HG03039 (cell line): ENCODE measurements around the gene TVP23B.
A peak's percentile ranks its signal among the peaks of the same experiment; 100 is the strongest.
"Not testable (repeated sequence)": the region's sequence is repeated elsewhere in the genome, so short reads cannot be mapped to it uniquely, and the experiment has no call there.

Source experiments
- ATAC-seq: cut with Tn5 transposase; IDR thresholded peaks from one replicate; pipeline ENCODE4 v1.9.1; 2021; ENCODE audit warnings: mild to moderate bottlenecking, moderate library complexity; ENCODE audit not compliant: unreplicated experiment

Gene TVP23B

DNA sequence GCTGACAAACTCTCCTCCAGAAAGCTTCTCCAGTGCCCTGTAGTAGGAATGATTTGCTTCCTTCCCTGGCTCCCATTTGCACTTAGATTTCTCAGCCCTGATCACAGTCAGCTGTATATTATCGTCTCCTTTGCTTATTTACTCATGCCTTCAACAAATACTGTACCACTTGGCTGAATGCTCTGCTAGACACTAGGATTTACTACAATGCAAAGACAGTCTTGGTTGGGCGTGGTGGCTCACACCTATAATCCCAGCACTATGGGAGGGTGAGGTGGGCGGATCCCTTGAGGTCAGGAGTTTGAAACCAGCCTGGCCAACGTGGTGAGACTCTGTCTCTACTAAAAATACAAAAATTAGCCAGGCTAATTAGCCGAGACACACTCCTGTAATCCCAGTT is 5.9 kb downstream of the TVP23B start:
- ATAC-seq: not testable (repeated sequence)

DNA sequence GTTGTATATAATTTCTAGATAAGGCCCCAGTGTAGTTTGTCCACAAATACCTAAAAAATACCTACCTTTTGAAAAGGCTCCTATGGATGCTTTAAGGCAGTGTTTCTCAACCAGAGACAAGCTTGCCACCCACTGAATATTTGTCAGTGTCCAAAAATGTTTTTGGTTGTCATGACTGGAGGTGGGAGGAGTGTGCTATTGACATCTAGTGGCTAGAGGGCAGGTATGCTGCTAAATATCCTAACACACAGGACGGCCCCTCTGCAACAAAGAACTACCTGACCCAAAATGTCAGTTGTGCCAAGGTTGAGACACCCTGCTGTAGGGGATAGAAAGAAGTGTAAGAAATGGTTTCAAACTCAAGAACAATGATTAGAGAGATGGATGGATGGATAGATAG is 10.4 kb downstream of the TVP23B start:
- ATAC-seq: not testable (repeated sequence)

DNA sequence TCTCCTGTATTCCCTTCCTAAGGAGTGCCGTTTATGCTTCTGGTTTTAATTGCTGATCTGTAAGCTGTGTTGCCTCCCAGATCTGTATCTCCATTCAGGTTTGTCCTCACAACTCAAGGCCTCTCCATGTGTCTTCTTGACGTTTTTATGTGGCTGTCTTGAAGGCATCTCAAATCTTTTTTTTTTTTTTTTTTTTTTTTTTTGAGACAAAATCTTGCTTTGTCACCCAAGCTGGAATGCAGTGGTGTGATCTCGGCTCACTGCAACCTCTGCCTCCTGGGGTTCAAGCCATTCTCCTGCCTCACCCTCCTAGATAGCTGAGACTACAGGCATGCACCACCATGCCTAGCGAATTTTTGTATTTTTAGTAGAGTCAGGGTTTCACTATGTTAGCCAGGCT is 13.9 kb downstream of the TVP23B start:
- not testable (repeated sequence) for ATAC-seq

DNA sequence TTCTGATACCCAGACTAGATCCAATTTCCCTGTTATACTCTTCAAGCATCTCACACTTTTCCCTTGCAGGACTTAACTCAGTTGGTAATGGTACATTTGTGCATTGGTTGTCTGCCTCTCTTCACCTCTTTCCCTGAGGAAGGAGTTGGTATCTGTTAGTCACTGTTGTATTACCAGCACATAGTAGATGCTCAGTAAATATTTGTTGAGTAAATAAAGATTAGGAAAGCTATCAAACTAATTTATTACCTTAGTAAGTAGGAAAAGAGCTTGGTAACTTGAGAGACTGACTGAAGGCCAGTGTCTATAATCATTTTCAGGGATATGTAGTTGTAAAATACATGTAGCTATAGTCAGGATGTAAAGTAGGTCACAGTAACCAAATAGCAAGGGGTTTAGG is 15.9 kb downstream of the TVP23B start:
- ATAC-seq: not testable (repeated sequence)

DNA sequence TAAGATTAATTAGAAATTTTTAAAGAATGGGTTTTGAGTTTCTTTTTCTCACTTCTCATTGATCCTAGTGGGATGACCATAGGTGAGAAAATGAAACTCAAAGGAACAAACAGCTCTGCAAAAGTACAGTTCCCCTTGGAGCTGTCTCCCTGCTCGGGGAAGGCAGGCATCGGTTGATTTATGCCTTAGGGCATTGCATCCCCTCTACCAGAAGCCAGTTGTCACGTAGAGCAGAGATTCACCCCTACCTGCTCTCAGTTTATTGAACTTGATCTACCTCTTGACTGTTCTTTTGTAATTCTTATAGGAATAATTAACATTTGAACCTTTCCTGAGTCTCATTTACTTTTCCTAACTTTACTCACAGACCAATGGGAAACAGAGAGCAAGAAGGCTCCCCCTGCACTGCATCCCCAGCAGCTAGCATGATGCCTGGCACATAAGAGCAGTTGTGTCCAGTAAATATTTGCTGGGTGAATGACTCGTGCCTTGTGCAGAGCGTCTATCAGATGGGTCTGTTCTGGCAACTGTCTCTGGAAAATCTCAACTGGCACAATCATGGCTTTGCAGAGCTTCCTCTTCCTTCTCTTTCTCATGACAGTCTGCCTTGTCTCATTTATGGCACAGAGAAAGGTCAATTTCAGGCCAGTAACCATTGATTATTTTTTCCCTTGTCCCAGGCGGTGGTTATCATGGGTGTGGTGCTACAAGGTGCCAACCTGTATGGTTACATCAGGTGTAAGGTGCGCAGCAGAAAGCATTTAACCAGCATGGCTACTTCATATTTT is 22.7 kb downstream of the TVP23B start:
- ATAC-seq: not testable (repeated sequence)

DNA sequence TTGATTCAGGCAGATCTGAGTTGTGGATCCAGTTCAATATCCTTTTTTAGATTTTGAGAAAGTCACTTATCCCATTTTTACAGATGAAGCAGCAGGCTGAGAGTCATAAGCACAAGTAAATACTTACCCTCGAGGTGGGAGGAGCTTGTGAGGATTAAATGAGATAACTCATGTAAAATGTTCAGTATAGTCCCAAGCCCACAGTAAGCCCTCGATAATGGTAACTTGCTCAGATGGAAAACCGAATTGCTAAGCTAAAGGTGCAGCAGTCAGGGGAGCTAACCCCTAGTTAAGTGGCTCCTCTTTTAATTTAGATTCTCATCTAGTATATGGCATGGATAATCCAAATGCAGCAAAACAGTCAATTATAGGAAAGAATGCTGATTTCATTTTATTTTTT is 34.9 kb downstream of the TVP23B start:
- not testable (repeated sequence) for ATAC-seq

DNA sequence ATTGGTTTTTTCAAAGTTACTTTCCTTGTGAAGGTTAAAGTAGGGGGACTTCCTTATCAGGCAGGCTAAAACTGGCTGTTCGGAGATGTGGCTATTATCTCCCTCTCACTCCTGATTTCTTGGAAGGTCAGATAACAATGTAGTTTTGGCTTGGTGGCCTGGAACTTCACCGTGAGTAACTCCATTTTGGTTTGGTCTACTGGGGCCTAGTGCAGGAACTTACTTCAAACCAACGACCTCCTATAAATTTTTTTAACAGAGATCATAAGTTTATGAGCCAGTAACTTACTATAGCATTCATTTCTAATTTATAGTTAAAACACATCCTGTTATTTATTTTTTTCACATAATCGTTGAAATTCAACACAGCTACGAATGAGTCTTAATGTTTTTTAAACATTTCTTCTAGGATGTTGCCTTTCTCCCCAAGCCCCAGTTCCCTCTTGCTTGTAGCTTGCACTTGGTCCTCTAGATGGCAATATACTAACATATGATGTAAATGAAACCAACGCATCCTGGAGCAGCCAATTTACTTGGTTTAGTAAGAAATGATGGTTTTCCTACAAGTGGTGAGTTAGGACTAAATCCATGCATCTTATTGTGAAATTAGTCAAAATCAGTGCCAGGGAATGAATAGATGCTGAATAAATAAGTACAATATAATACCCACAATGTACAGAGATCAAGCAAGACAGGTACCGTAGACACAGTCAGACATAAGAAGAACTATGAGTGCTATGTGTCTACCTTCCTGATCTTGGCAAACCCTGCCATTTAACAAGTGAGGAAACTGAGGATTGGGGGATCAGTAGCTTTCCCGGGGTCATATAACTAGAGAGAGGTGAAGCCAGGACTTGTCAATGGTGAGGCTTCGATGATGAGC is 35.7 kb downstream of the TVP23B start:
- ATAC-seq: not testable (repeated sequence)

DNA sequence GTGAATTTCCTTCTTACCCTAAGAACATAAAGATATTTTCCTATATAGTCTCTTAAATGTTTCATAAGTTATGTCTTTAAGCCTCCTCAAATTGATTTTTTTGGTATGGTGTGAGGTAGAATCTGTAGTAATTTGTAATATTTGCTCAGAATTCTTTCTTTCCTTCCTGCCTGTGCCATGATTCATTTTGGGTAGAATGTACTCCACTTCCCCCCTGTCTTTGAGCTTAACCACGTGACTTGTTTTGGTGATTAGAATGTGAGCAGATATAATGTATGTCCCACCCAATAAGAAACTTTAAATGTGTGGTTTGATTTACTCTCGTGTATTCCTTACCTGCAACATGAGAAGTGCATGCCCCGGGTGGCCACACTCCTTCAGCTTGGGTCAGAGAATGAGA is 40.4 kb downstream of the TVP23B start:
- ATAC-seq: not testable (repeated sequence)

DNA sequence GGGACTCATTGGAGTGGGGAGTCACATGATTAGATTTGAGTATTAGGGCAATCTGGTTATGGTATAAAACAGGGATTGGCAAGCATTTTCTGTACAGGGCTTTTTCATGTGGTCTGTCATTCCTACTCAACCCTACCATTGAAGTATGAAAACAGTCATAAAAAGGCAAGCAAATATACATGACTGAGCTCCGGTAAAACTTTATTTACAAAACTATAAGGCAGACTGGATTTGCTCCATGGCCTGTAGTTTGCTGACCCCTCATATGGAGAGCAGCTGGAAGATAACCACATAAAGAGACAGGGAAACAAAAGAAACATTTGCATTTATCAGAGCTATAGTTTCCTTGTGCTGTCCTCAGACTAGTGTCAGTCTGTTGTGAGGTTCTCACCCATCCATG is 46.6 kb downstream of the TVP23B start:
- not testable (repeated sequence) for ATAC-seq

DNA sequence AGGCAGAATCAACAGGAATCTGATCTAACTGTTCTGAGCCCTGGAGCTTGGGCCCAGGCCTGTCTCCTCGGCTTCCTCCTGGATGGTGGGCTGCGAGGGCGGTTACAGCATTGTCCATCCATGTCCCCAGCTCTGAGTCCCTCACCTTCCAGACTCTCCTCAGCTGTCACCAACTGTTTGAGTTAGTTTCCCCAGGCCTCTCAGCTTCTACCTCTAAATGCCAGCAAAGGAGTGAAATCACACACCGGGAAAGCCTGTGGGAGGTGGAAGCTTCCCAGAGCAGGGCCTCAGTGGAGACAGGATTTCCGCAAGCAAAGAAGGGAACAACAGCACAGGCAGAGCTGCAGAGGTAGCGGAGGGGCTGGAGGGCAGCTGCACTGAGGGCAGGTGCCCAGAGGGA is 67.5 kb downstream of the TVP23B start:
- no peak for ATAC-seq

DNA sequence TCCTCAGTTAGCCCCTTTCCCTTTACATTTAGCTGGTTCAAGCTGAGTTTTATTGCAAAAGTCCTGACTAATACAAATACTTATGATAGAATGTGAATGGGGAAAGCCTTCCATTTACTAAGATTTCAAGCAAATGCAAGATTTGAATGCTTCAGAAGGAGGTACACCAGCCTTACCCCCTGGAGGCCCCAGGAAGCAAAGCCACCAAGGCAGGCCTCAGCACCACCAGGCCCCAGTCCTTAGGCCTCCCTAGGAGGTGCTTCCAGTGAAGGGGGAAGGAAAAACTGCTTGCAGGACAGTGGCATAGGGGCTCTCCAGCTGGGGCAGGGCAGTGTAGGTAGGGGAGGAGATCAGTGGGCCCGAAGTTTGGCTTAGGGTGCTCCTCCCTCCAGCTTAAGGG is 69.7 kb downstream of the TVP23B start:
- ATAC-seq: no peak

DNA sequence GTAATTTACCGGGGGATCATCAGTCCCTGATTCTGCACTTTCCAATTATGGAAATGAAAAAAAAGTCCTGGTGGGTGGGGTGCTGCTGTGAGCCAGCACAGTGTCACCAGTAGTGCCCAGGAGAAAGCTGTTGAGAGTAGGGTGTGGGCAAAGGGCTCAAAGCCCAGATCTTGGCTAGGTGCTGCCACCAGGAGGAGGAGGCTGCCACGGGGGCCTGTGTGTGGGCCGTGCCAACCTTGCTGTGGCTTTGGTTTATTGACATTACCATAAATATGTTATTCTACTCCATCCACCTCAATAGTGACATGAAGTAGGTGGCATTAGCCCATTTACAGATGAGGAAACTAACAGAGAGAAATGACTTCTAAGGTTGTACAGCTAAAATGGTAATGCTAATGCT is 70.2 kb downstream of the TVP23B start:
- no peak for ATAC-seq

DNA sequence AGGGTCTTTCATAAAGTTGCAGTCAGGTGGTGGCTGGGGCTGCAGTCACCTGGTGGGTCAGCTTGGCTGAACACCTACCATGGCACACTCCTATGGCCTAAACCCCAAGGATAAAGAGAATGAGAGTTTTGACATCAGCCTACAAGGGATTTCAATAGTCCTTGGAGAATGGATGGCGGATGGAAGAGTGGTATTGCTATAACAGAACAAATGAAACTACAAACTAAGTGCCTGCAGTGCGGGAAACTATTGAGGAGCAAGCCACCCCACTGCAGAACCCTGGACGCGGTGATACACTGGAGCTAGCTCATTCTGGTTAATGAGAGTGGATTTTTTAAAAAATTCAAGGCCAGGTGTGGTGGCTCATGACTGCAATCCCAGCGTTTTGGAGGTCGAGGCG is 74.0 kb downstream of the TVP23B start:
- ATAC-seq: no peak

DNA sequence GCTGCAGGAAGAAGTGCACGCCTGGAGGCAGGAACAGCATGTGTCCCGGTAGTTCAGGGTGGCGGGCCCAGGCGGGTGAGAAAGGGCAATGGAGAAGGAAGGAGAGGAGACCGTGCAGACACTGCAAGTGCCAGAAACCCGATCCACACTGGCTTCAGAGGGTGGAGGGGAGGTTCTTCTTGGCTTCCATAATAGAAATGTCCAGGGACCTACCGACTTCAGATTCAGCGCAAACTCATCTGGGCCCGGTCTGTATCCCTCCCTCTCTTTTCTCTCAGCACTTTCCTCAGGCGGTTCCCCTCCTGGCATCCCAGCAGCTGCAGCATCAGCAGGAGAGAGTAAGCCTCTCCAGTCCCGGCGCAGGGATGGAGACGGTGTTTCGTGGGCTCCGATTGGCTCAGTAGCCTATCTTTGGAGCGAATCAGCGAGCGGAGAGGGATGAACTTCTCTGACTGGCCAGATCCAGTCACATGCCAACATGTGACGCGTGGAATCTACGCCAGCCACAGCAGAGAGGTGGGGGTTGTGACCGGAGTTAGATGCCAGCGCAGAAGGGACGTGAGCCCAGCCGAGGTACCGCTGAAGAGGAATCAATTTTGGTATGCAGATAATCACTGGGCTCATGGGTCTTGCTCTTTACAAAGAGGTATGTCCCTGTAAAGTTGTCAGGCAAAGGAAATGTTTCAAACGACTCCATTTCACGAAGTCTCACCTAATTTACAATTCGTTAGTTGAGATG is 75.0 kb downstream of the TVP23B start:
- peak; percentile 71 for ATAC-seq
